GM18498 (cell line): ENCODE measurements around the gene CPA2.
"Not testable (repeated sequence)": the region's sequence is repeated elsewhere in the genome, so short reads cannot be mapped to it uniquely, and the experiment has no call there.

Experiments used
- ATAC-seq: cut with Tn5 transposase; IDR thresholded peaks from one replicate; pipeline ENCODE4 v1.9.1; 2021; ENCODE audit warnings: mild to moderate bottlenecking, moderate library complexity; ENCODE audit not compliant: unreplicated experiment

CPA2 gene

GRCh38 chr7:130249626-130250025 lies 17.0 kb upstream of the CPA2 start:
- not testable (repeated sequence) for ATAC-seq

GRCh38 chr7:130254555-130254954 lies 12.1 kb upstream of the CPA2 start:
- ATAC-seq = no peak

DNA sequence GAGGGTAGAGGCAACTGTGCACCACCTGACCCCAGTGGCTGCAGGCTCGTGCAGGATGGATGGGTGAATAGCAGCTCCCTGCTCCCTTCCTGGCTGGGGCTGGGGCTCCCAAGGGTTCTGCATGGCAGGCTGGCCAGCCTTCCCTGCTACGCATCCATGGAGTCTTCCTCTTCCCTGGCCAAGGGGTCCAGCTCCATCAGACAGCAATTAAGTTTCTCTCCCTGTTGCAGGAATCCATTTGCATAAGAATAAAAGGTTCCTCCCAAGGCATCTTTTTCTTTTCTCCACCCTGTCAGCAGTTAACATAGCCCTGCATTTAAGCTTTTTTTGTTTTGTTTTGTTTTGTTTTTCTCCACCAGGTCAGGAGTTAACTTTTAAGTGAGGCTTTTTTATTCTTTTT lies 10.0 kb upstream of the CPA2 start:
- ATAC-seq = no peak

- ATAC-seq = no peak
Measured at GRCh38 chr7:130258494-130259078, 8.1 kb upstream of the CPA2 start.

- ATAC-seq = no peak
Measured at GRCh38 chr7:130262448-130262847, 4.2 kb upstream of the CPA2 start.

GRCh38 chr7:130263130-130263529 lies 3.5 kb upstream of the CPA2 start:
- no peak for ATAC-seq

- ATAC-seq = no peak
Measured at GRCh38 chr7:130266961-130267321, 278 bp downstream of the CPA2 start.

DNA sequence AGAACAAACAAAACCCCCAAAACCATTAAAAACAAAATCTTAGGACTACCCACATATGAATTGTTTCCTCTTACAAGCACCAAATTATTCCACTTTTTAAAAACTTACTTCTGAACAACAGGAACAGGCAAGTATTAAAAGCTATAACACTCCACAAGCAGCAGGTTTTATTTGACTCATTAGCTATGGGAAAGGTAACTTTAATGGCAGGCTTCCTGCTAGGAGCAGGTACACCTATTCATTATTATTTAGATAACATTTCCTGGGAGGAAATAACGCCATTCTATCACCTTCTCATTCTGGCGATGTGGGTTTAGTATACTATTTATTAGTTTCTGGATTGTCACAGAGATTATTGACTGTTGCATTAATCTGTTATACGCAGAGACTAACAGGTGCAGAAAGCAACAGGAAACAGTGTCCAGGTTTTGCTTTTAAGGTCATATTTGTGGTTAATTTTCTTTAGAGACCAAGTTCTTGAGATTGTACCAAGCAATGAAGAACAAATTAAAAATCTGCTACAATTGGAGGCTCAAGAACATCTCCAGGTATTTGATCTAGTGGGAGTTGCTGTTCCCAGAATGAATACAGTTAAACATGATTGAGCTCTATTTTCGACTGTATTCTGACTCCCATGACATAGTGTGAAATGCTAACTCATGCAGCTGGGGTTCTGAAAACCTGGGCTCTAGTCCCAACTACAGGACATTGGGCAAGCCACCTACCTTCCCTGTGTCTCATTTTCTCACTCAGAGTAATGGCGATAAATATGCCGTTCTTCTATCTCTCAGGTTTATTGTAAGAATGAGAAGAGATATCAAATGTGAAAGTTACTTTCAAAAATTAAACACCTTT lies 2.0 kb downstream of the CPA2 start:
- ATAC-seq = no peak

DNA sequence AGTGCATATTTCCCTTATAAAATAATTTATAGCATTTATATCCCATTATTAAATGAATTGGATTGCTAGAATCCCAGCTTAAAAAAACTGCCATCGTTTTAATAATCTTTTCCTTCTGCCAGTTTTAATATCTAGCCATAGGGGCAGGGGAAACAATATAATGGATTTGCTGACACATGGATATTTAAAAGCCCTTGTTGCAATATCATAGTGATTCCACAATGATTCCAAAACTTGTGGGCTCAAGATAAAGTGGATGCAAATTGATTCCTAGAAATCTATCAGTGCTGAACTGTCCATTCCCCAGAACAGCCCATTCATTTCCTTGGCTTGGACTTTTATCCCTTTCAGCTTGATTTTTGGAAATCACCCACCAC lies 2.6 kb downstream of the CPA2 start:
- ATAC-seq = no peak

DNA sequence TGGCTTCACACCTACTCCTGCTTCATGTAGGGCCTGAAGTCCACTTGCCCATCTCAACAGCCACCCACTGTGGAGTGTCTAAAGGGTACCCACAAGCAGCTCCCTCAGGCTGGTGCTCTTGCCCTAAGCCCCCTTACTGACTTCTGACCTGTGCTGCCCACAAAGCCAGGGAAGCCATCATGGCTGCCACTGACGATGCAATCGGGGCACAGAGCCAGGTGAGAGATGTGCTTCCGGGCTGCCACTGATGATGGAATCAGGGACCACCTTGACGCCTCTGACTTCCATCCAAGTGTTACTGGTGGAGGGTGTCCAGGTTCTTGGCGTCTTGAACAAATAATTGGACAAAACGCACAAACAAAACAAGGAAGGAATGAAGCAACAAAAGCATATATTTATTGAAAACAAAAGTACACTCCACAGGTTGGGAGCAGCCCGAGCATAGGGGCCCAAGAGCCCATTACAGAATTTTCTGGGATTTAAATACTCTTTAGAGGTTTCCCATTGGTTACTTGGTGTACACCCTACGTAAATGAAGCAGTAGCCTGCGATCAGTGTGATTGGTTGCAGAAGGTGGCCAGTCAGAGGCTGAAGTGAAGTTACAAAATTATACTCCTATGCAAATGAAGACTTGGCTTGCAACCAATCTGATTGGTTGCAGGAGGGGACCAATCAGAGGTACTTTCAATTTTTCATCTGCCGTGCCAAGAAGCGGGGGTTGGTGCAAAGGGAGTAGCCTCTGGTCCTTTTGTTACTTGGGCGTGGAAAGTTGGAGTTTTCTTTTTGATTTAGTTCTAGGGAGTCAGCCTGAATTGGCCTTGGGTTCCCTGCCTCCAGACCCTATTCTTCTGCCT lies 4.5 kb downstream of the CPA2 start:
- no peak for ATAC-seq

DNA sequence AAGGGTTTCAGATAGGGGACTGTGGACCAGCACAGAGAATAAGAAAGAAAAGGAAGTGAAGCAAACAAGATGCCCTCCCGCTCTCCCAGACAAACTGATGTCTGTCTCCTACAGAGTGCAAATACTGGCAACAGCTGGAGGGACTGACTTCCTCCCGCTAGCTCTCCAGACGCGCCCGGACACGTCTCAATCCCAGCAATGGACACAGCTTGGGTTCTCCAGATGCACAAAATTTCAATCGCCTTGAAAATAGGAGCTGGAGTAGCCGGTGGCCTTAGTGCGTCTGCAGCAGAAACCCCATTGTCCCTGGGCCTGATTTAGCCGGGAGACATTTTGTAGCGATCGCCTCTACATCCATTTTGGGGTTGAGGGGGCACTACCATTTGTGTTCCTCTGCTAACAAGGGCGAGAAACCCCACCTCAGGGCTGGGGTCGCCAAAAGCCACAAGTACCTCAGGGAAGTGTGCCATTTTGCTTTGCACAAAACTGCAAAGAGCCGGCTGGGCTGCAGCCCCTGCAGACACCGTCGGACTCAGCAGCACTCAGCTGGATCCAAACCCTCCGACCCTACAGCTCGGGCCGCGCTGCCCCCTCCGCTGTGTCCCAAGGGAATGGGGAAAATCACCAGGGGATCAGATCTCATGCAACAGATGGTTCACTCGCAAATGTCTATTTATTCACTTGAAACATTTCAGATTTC lies 5.9 kb downstream of the CPA2 start:
- ATAC-seq = no peak

DNA sequence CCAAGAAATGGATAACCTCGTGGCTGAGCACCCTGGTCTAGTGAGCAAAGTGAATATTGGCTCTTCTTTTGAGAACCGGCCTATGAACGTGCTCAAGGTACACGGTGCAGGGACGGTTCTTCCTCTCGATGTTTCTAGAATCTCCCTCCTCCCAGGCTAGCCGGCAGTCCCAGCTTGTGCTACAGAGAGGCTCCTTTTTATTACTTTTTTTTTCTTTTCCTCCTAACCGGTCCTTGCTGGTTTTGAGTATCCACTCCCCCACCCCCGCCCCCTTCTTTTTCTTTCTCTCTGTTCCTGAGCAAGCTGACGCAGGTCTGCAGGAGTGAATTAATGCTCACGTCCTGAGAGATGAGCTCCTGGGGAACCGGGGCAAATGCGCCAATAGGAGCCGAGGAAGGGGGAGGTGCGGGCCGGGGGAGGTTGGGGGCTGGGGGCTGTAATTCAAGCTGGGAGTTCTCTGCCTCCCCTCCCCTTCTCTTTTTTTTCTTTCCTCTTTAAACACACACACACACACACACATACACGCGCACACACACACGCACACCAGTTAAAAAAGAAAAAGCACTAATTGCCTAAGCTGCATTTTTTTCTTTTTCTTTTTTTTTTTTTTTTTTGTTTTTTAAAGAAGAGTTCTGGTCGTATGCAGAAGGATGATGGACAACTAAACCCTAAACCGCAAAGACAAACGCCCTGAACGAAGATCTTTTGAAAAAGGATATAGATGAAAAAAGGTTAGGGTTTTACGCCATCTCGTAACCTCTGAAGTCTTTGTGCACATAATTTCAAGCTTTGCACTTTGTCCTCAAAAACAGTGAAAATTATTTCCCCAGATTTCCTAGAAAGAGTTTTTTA lies 6.6 kb downstream of the CPA2 start:
- no peak for ATAC-seq

DNA sequence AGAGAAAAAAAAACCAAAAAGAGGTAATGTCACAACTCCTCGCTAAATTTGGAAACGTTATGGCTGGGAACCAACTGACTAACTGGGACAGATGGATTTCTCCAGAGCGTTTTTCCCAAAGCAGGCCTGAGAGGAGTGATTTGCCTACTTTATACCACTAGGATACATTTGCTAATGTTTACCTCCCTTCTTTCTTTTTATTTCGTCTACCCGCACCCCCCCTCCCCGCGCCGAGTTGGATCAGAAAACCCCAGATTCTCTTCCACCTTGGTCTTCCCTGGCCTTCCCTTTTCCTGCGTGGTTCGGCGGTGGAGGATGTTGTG lies 7.2 kb downstream of the CPA2 start:
- no peak for ATAC-seq

GRCh38 chr7:130274296-130274695 lies 7.6 kb downstream of the CPA2 start:
- no peak for ATAC-seq

DNA sequence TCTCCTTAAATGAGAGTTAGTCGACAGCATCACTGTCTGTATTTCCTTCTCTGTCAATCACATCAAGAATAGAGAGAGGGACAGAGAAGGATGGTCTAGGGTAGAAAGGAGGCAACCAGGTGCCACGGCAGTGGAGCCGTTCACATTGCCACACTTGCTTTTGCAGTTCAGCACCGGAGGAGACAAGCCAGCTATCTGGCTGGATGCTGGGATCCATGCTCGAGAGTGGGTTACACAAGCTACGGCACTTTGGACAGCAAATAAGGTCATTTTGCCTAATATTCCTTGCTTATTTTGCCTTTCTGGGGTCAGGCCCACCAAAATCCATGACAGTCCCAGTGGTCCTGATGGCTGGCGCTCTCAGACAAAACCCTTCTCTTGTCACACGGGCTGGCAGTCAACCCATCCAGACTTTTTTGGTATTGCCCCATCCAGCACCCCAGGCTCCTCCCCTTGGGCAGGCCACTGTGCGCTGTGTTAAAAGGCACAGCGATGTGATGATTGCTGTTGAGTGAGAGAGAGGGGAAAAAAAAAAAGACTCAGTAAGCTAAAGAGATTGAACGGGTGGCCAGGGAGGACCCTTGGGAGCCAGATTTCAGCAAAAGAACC lies 8.4 kb downstream of the CPA2 start:
- no peak for ATAC-seq

- no peak for ATAC-seq
Measured at GRCh38 chr7:130275826-130276297, 9.2 kb downstream of the CPA2 start.

DNA sequence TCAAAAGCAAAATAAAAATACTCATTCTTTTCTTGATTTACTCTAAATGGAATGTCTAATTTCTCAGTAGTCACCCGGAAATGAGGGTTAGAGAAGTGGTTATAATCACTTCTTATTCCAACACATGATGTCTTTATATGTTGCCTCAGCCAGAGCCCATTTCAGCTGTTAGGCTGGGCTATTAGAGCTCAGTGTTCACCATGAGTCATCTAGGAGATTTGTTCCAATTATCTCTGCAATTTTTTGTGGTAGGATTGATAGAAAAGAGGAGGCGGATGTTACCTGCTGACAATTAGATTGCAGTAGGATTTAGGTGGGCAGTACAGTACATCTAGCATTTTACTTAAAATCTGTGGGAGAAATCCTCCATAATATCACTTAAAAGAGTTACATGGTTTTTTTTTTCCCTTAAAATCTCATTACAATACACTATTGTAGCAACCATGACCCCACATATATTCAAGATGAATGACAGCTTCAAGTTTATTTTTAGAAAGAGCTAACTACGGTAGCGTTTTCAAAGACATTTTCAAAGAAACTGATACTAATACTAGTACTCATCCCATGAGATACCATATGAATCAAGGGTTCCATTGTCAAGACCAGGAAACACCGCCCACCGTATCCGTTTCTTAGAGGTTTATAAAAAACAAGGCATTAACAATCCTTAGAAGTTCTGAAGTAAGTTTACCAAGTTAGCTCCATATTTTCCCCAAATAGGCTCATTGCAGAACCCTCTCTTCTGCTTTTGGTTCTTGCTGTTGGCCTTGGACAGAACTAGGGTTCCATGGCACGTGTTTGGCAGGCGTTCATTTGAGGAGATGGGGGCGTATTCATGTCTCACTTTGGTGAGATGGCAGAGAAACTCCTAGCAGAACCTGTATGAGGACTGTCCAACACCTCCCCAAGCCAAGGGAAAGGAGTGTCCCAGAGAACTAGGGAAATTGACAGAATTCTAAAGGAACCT lies 10.4 kb downstream of the CPA2 start:
- ATAC-seq = no peak

DNA sequence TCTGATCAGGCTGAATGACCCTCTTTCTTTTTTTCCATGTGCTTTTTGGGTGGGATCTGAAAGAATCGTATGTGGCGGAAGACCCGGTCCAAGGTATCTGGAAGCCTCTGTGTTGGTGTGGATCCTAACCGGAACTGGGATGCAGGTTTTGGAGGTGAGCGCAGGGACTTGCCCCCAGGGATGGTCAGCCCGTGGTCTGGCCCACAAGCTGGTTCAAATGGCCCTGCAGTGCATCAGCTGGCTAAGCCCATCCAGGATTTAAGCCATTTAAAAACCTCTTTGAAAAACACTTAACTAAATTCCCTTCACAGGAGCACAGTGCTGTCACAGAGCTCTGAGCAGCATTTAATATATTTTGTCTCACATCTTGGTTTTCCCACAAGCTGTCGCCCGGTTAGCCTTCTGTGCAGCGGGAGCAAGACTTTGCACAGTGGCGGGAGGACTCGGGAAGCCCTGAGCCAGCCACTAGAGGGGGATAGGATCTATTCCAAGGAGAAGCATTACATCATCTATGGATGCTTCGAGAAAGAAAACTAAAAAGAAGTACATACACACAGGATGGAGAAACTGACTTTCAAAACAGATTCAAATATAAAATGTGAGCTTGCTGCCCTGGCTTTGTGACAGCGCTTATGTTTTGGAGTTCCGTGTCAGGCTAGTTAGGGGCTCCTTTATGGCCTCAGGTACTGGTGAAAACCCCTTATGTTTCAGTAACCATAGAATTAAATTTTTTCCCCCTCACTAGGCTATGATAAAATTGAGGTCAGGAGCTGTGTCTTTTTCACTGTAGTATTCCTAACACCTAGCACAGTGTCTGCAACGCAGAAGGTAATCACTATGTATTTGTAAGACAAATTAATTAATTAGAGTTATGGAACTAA lies 11.3 kb downstream of the CPA2 start:
- ATAC-seq = no peak
